ENCODE data around the gene MTMR12. TPM values are rescaled to one million over a fixed set of nuclear protein-coding genes. Genes with fewer than 3 reads are reported as not detected.

Gene MTMR12
- total and polyA plus RNA-seq, 2 donors (not counting 3 experiments of a cell fraction or from before 2014, with no cell fraction given) = 18.2 to 38.6 TPM

DNA sequence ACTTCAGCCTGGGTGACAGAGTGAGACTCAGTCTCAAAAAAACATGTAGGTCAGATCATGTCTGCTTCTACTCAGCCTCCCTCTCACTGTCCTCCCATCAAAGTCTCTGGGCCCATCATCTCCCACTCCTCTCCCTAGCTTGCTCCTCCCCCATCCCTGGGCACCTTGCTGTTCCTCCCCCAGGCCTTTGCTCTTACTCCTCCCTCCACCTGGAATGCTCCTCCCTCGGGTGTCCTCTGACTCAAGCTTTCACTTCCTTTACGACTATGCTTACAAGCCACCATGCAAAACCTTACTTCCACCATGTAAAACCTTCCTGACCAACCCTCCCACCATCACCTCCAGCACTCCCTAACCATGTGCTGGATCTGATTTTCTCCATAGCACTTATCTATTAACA is 51.5 kb downstream of the MTMR12 start:
- no peak for DNase-seq (ENCODE audit: low read depth, low spot score)
- no peaks in the 10 kb centered on the region for H3K9me1 ChIP-seq (replicated peaks; ENCODE audit: control insufficient read depth, extremely low read depth, insufficient read depth, low read length)
- no TSS peak for BruUV-seq (replicated peaks)
- no peaks in the 10 kb centered on the region for H4K20me1 ChIP-seq (replicated peaks; ENCODE audit: control insufficient read depth, extremely low read depth, insufficient read depth, low read length)
- FAIRE-seq = no peak
- dilution Hi-C loops (cut with MboI; ENCODE audit: extremely low pct_ligation_motif_present, low sequenced_read_pairs) = no loop called here
- H3K27ac ChIP-seq (ENCODE audit: insufficient read depth, low read depth, low read length) = no peak overlapping the region
- H3K4me1 ChIP-seq (ENCODE audit: control insufficient read depth, extremely low read depth, insufficient read depth, low read length) = peaks cover 3% of the 10 kb centered on the region
- intact Hi-C loops (cut with micrococcal nuclease) = no loop called here
- H3K4me2 ChIP-seq (ENCODE audit: insufficient read depth, low read length) = no peak overlapping the region
- peaks cover 19 to 21% of the 10 kb centered on the region in 2 experiments for H3K36me3 ChIP-seq (ENCODE audit: control insufficient read depth in 2 of 2, extremely low read depth in 1 of 2, insufficient read depth in 2 of 2, low read length in 2 of 2)
- no peak for TF ChIP-seq EZH2 (IDR thresholded peaks at IDR 0.05; ENCODE audit: borderline replicate concordance, low read depth, low read length, severe bottlenecking)
- TF ChIP-seq, protein P1, sequence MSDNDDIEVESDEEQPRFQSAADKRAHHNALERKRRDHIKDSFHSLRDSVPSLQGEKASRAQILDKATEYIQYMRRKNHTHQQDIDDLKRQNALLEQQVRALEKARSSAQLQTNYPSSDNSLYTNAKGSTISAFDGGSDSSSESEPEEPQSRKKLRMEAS (IDR thresholded peaks at IDR 0.05; ENCODE audit: insufficient read depth, insufficient read length) = no peak
- no peak for TF ChIP-seq POLR2AphosphoS5 (IDR thresholded peaks at IDR 0.05; ENCODE audit: insufficient read depth, low read depth, low read length)
- no peak for TF ChIP-seq POLR2A (IDR thresholded peaks at IDR 0.05; ENCODE audit: low read depth, low read length)
- TF ChIP-seq GATA2 (IDR thresholded peaks at IDR 0.05; ENCODE audit: insufficient read depth, insufficient read length, low read depth, low read length) = no peak
- no peak for TF ChIP-seq FOS (IDR thresholded peaks at IDR 0.05; ENCODE audit: borderline replicate concordance, insufficient read depth, low read length)
- TF ChIP-seq MYC (IDR thresholded peaks at IDR 0.05; ENCODE audit: low read depth, low read length) = no peak
- TF ChIP-seq, protein P2, sequence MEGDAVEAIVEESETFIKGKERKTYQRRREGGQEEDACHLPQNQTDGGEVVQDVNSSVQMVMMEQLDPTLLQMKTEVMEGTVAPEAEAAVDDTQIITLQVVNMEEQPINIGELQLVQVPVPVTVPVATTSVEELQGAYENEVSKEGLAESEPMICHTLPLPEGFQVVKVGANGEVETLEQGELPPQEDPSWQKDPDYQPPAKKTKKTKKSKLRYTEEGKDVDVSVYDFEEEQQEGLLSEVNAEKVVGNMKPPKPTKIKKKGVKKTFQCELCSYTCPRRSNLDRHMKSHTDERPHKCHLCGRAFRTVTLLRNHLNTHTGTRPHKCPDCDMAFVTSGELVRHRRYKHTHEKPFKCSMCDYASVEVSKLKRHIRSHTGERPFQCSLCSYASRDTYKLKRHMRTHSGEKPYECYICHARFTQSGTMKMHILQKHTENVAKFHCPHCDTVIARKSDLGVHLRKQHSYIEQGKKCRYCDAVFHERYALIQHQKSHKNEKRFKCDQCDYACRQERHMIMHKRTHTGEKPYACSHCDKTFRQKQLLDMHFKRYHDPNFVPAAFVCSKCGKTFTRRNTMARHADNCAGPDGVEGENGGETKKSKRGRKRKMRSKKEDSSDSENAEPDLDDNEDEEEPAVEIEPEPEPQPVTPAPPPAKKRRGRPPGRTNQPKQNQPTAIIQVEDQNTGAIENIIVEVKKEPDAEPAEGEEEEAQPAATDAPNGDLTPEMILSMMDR (IDR thresholded peaks at IDR 0.05; ENCODE audit: extremely low read depth in 1 of 2, insufficient read depth in 1 of 2, low read depth in 1 of 2, low read length in 2 of 2) = no peak
- no peak for TF ChIP-seq JUN (IDR thresholded peaks at IDR 0.05; ENCODE audit: borderline replicate concordance, insufficient read depth, insufficient read length, low read depth)
- no peak overlapping the region for H2AFZ ChIP-seq (ENCODE audit: low read depth, low read length)
- no peak overlapping the region for H3K9ac ChIP-seq (replicated peaks; ENCODE audit: extremely low read depth, insufficient read depth, low read length)
- H3K27me3 ChIP-seq (ENCODE audit: control insufficient read depth in 2 of 2, insufficient read depth in 2 of 2, low read length in 2 of 2) = no peaks in the 10 kb centered on the region
- POLR2A ChIA-PET = no interaction called here
- H3K79me2 ChIP-seq (ENCODE audit: control insufficient read depth, insufficient read depth, low read length) = no peaks in the 10 kb centered on the region
- CTCF ChIA-PET = interaction anchor here (1.1 to 1.7 kb wide), 4 partner anchors 14 to 68 kb away, joined by 3 to 5 read pairs (median 4); no protein-coding TSS in a partner anchor
- H3K4me3 ChIP-seq (replicated peaks in 1 of 3; ENCODE audit: insufficient read depth in 1 of 3, low read depth in 1 of 3, low read length in 3 of 3) = no peak overlapping the region
- no peaks in the 10 kb centered on the region for H3K9me3 ChIP-seq (replicated peaks; ENCODE audit: control insufficient read depth, insufficient read depth, low read length)
